Vagina (tissue), 2 donors: ENCODE data around the gene STON2. TPM values are rescaled to one million over a fixed set of nuclear protein-coding genes. Genes with fewer than 3 reads are reported as not detected.

Experiments
- DNase-seq, 2 donors: peaks; one replicate each; pipeline ENCODE4 v3.0.0-alpha.2; 2017; ENCODE audit errors: extremely low spot score in 2 of 2
- H3K27ac ChIP-seq: fragments of 200-600 bp; sonication (generic); one replicate; pipeline ENCODE4 v1.5.1; 2019
- H3K27me3 ChIP-seq: fragments of 200-600 bp; sonication (generic); one replicate; pipeline ENCODE4 v1.5.1; 2019
- H3K36me3 ChIP-seq, 2 donors: fragments of 200-600 bp; sonication (generic); one replicate each; pipeline ENCODE4 v1.5.1; 2017 to 2019
- H3K4me1 ChIP-seq: fragments of 200-600 bp; sonication (generic); one replicate; pipeline ENCODE4 v1.5.1; 2019
- H3K4me3 ChIP-seq, 2 donors: fragments of 200-600 bp; sonication (generic); 1 replicate in 1 of 2; 2 replicates in 1 of 2; pipeline ENCODE4 v1.5.1; 2016 to 2019
- H3K9me3 ChIP-seq: fragments of 200-600 bp; sonication (generic); one replicate; pipeline ENCODE4 v1.5.1; 2019
- POLR2A ChIP-seq, 2 donors: fragments of 450-650 bp; IDR thresholded peaks; one replicate each; pipeline ENCODE4 v1.6.1; 2017; ENCODE audit warnings: antibody characterized with exemption in 2 of 2, mild to moderate bottlenecking in 2 of 2, moderate library complexity in 2 of 2
- POLR2AphosphoS5 ChIP-seq, 2 donors: sonication (generic); formaldehyde crosslinking; IDR thresholded peaks; one replicate each; pipeline ENCODE4 v1.9.0; 2017; ENCODE audit warnings: antibody characterized with exemption in 2 of 2, mild to moderate bottlenecking in 2 of 2, low read depth in 1 of 2; ENCODE audit not compliant: insufficient read depth in 1 of 2
- intact Hi-C: fragments of 100-400 bp; cut with DNase I; formaldehyde crosslinking; loops from one replicate; pipeline ENCODE4 v1.15.1; 2023
- total RNA-seq: library from RNA; depleted of rRNA; stranded (reverse); fragments of >200 nt; gene quantifications from one replicate; pipeline ENCODE4 v1.2.3, GENCODE V29; 2016
- TF ChIP-seq, protein P1 (sequence below), 3 experiments: fragments of 450-650 bp in 2 of 3; fragments of 200-600 bp in 1 of 3; sonication (generic) in 1 of 3; IDR thresholded peaks; one replicate each; pipeline ENCODE4 v1.5.1; 2017 to 2019; ENCODE audit warnings: antibody characterized with exemption in 3 of 3, mild to moderate bottlenecking in 2 of 3, moderate library complexity in 2 of 3

STON2 gene
- total RNA-seq, 1 donor from 2014 or later: 39.8 TPM

DNA sequence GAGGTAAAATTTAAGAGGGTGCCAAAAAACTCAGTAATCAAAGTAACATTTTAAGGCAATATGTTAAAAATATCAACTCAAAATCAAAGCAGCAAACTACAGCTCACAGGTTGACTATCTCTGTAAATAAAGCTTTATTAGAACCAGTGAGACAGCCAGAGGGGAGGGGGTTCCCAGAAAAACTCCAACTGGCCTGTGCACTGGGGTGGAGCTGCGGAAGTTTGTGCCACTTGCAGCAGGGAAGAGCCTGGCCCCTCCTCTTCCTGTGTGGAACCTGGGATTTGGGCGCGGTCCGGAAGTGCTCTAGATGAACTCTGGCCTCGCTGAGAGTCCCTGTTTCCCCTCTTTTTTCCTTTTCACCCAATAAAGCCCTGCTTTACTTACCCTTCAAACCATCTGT is 8.1 kb downstream of the STON2 start:
- intact Hi-C loops: no loop called here
- DNase-seq: no peak
- H3K4me3 ChIP-seq: no peak overlapping the region
- H3K9me3 ChIP-seq: no peaks in the 10 kb centered on the region
- TF ChIP-seq POLR2A (IDR thresholded peaks at IDR 0.05) (no peak), POLR2AphosphoS5 (IDR thresholded peaks at IDR 0.05; ENCODE audit: insufficient read depth in 1 of 2, low read depth in 1 of 2) (no peak)
- TF ChIP-seq, protein P1, sequence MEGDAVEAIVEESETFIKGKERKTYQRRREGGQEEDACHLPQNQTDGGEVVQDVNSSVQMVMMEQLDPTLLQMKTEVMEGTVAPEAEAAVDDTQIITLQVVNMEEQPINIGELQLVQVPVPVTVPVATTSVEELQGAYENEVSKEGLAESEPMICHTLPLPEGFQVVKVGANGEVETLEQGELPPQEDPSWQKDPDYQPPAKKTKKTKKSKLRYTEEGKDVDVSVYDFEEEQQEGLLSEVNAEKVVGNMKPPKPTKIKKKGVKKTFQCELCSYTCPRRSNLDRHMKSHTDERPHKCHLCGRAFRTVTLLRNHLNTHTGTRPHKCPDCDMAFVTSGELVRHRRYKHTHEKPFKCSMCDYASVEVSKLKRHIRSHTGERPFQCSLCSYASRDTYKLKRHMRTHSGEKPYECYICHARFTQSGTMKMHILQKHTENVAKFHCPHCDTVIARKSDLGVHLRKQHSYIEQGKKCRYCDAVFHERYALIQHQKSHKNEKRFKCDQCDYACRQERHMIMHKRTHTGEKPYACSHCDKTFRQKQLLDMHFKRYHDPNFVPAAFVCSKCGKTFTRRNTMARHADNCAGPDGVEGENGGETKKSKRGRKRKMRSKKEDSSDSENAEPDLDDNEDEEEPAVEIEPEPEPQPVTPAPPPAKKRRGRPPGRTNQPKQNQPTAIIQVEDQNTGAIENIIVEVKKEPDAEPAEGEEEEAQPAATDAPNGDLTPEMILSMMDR (IDR thresholded peaks at IDR 0.05): no peak
- H3K27me3 ChIP-seq: no peaks in the 10 kb centered on the region
- no peak overlapping the region for H3K27ac ChIP-seq
- H3K4me1 ChIP-seq: peaks cover 8% of the 10 kb centered on the region
- H3K36me3 ChIP-seq: no peaks in the 10 kb centered on the region

DNA sequence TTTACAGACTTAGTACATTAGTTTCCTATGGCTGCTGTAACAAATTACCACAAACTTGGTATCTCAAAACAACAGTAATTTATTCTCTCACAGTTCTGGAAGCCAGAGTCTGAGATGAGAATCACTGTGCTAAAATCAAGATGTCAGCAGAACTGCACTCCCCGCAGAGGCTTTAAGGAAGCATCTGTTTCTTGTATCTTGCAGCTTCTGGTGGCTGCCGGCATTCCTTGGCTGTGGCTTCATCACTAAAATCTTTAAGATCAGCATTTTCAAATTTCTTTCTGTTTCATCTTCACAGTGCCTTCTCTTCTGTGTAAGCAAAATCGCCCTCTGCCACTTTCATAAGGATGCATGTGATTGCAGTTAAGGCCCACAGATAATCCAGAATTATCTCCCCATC is 9.4 kb downstream of the STON2 start:
- no peaks in the 10 kb centered on the region for H3K36me3 ChIP-seq

DNA sequence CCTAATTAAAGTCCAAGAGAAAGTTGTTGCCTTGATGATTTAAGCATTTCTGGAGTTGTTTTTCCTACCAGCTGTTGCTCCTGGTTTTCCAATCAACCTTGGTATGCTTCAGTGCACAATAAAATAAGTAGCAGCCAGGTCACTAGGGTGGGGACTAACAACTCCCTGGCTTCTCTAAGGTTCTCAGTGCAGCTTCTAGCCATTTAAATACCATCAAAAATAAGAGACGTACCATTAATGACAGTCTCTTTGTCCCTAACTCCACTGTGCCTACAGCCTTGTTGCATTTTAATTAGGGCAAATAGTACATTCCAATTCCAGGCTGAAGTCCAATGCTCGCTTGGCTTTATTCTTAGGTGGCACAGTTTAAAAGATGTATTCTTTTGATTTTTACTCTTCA is 11.8 kb downstream of the STON2 start:
- intact Hi-C loops: no loop called here
- TF ChIP-seq POLR2AphosphoS5 (IDR thresholded peaks at IDR 0.05; ENCODE audit: insufficient read depth in 1 of 2, low read depth in 1 of 2) (no peak), POLR2A (IDR thresholded peaks at IDR 0.05) (no peak)
- TF ChIP-seq, protein P1 (IDR thresholded peaks at IDR 0.05): no peak
- no peaks in the 10 kb centered on the region for H3K27me3 ChIP-seq
- H3K4me3 ChIP-seq: no peak overlapping the region
- DNase-seq: no peak
- H3K27ac ChIP-seq: no peak overlapping the region
- no peaks in the 10 kb centered on the region for H3K36me3 ChIP-seq
- peaks cover 13% of the 10 kb centered on the region for H3K4me1 ChIP-seq
- no peaks in the 10 kb centered on the region for H3K9me3 ChIP-seq

More for the DNA sequence above, 9.4 kb downstream of the STON2 start:
- TF ChIP-seq, protein P1 (IDR thresholded peaks at IDR 0.05): no peak
- TF ChIP-seq POLR2A (IDR thresholded peaks at IDR 0.05) (no peak), POLR2AphosphoS5 (IDR thresholded peaks at IDR 0.05; ENCODE audit: insufficient read depth in 1 of 2, low read depth in 1 of 2) (no peak)
- no peaks in the 10 kb centered on the region for H3K9me3 ChIP-seq
- no peak for DNase-seq
- no peaks in the 10 kb centered on the region for H3K27me3 ChIP-seq
- H3K4me1 ChIP-seq: peaks cover 8% of the 10 kb centered on the region
- no peak overlapping the region for H3K4me3 ChIP-seq
- H3K27ac ChIP-seq: no peak overlapping the region
- intact Hi-C loops: no loop called here

DNA sequence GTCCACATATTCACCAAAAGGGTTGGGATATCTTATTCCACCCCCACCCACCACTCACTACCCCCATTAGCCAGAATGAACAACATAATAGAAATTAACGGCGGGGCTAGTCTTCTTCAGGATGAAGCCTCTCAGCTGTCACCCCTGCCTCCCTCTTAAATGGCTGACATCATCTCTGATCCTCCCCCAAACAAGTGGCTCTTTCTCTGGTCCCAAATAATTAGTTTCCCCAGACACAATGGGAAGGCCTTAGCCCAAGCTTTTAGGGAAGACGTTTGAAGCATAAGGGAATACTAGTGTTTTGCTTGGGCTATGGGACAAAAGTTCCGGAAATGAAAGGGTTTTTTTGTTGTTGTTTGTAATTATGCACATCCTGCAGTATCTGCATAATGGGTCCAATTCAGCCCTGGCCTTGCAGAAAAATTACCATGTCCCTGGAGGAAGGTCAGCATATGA is 13.8 kb downstream of the STON2 start:
- H3K4me1 ChIP-seq: peaks cover 6% of the 10 kb centered on the region
- intact Hi-C loops: no loop called here

DNA sequence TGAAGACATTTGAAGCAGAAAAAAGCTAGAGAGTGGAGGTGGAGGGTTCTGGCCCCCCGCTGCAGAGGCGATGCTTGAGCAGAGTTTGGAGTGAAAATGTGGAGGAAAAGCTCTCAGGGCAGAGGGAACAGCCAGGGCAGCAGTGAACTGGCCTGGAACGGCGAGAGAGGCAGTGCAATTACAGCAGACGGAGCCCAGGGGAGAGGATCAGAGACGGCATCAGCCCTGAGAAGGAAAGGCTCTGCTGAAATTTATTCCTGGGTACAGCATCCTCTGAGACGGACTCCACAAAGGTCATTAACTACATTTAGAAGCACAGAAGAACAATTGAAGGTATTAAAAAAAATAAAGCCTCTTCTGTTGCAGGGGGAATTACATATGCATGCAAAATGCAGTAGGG is 14.2 kb downstream of the STON2 start:
- H3K36me3 ChIP-seq: no peaks in the 10 kb centered on the region
- peaks cover 6% of the 10 kb centered on the region for H3K4me1 ChIP-seq
- no peak overlapping the region for H3K4me3 ChIP-seq
- intact Hi-C loops: no loop called here
- no peak for TF ChIP-seq POLR2AphosphoS5 (IDR thresholded peaks at IDR 0.05; ENCODE audit: insufficient read depth in 1 of 2, low read depth in 1 of 2)
- TF ChIP-seq, protein P1 (IDR thresholded peaks at IDR 0.05): no peak
- TF ChIP-seq POLR2A (IDR thresholded peaks at IDR 0.05): no peak
- H3K9me3 ChIP-seq: no peaks in the 10 kb centered on the region
- no peak for DNase-seq
- no peaks in the 10 kb centered on the region for H3K27me3 ChIP-seq
- no peak overlapping the region for H3K27ac ChIP-seq

More for the DNA sequence above, 13.8 kb downstream of the STON2 start:
- H3K27me3 ChIP-seq: no peaks in the 10 kb centered on the region
- DNase-seq: no peak
- H3K9me3 ChIP-seq: no peaks in the 10 kb centered on the region
- no peak overlapping the region for H3K27ac ChIP-seq
- TF ChIP-seq POLR2A (IDR thresholded peaks at IDR 0.05) (no peak), POLR2AphosphoS5 (IDR thresholded peaks at IDR 0.05; ENCODE audit: insufficient read depth in 1 of 2, low read depth in 1 of 2) (no peak)
- TF ChIP-seq, protein P1 (IDR thresholded peaks at IDR 0.05): no peak
- no peaks in the 10 kb centered on the region for H3K36me3 ChIP-seq
- no peak overlapping the region for H3K4me3 ChIP-seq
